T-cell (primary cell): ENCODE data around the gene MRTFA. TPM values are rescaled to one million over a fixed set of nuclear protein-coding genes. Genes with fewer than 3 reads are reported as not detected.

Experiments used
- ATAC-seq, 4 experiments: fragments of 200-7000 bp in 3 of 4; fragments of 150-1000 bp in 1 of 4; cut with Tn5 transposase; replicated peaks in 1 of 4; 1 replicate in 3 of 4; 2 replicates in 1 of 4; pipeline ENCODE4 v1.10.0; 2021; ENCODE audit warnings: moderate library complexity in 3 of 4, mild to moderate bottlenecking in 2 of 4, moderate number of reproducible peaks in 1 of 4
- CTCF ChIA-PET, 2 donors: fragments of 300-600 bp; sonication (Branson Sonifier 250); formaldehyde crosslinking; loops; one replicate each; lab custom pipeline; 2022; ENCODE audit warnings: antibody characterized with exemption in 2 of 2; lab: Charles Lee
- POLR2A ChIA-PET, 2 donors: fragments of 300-600 bp; sonication (Branson Sonifier 250); formaldehyde crosslinking; loops; one replicate each; lab custom pipeline; 2022; ENCODE audit warnings: antibody characterized with exemption in 2 of 2; lab: Charles Lee
- DNase-seq, 35 experiments: peaks; one replicate each; pipeline versions ENCODE4 v3.0.0 to v3.0.0-alpha.2; 2013 to 2023
- H3K27ac ChIP-seq: one replicate; pipeline ENCODE4 v1.5.1; 2013; ENCODE audit warnings: low read length
- H3K27me3 ChIP-seq, 2 experiments: replicated peaks in 1 of 2; 1 replicate in 1 of 2; 2 replicates in 1 of 2; pipeline versions ENCODE4 v1.6.1 to v1.7.0; 2013; ENCODE audit warnings: low read length in 1 of 2, mixed read lengths in 1 of 2; ENCODE audit not compliant: control insufficient read depth in 2 of 2, insufficient read depth in 2 of 2; ENCODE audit errors: extremely low read depth in 1 of 2
- H3K36me3 ChIP-seq, 2 donors: 1 replicate in 1 of 2; 2 replicates in 1 of 2; pipeline versions ENCODE4 v1.6.1 to v1.7.0; 2013; ENCODE audit warnings: low read length in 1 of 2; ENCODE audit not compliant: control insufficient read depth in 2 of 2, insufficient read depth in 1 of 2; ENCODE audit errors: extremely low read depth in 1 of 2
- H3K4me1 ChIP-seq, 2 experiments: 1 replicate in 1 of 2; 2 replicates in 1 of 2; pipeline versions ENCODE4 v1.6.1 to v1.7.0; 2013; ENCODE audit warnings: low read length in 2 of 2, mixed read lengths in 1 of 2; ENCODE audit not compliant: insufficient read depth in 2 of 2, control insufficient read depth in 1 of 2; ENCODE audit errors: extremely low read depth in 1 of 2
- H3K4me3 ChIP-seq, 2 donors: 1 replicate in 1 of 2; 2 replicates in 1 of 2; pipeline versions ENCODE4 v1.5.1 to v1.7.0; 2013; ENCODE audit warnings: mild to moderate bottlenecking in 2 of 2, low read length in 1 of 2, moderate library complexity in 1 of 2; ENCODE audit not compliant: control insufficient read depth in 1 of 2; ENCODE audit errors: extremely low read depth in 1 of 2
- H3K9me3 ChIP-seq: 2 replicates; pipeline ENCODE4 v1.7.0; 2013
- H3K27ac Mint-ChIP-seq, 2 donors: one replicate each; pipeline ENCODE4 v1.8.0; 2020 to 2021; ENCODE audit warnings: mild to moderate bottlenecking in 2 of 2, mixed read lengths in 2 of 2
- H3K27me3 Mint-ChIP-seq, 2 donors: one replicate each; pipeline ENCODE4 v1.8.0; 2021 to 2022; ENCODE audit warnings: mixed read lengths in 2 of 2
- H3K36me3 Mint-ChIP-seq: one replicate; pipeline ENCODE4 v1.8.0; 2021; ENCODE audit warnings: mixed read lengths
- H3K4me1 Mint-ChIP-seq, 3 donors: one replicate each; pipeline ENCODE4 v1.8.0; 2020 to 2022; ENCODE audit warnings: mixed read lengths in 3 of 3, mild to moderate bottlenecking in 1 of 3
- H3K4me3 Mint-ChIP-seq, 3 donors: one replicate each; pipeline ENCODE4 v1.8.0; 2020 to 2022; ENCODE audit warnings: mild to moderate bottlenecking in 3 of 3, mixed read lengths in 3 of 3, moderate library complexity in 3 of 3
- H3K9me3 Mint-ChIP-seq, 3 donors: one replicate each; pipeline ENCODE4 v1.8.0; 2020 to 2022; ENCODE audit warnings: mixed read lengths in 3 of 3
- WGBS: methylation state at CpG from one replicate; pipeline ENCODE4 v1.1.5; 2013; ENCODE audit warnings: missing lambda C conversion rate; ENCODE audit not compliant: insufficient coverage; 5-methylcytosine and 5-hydroxymethylcytosine counted together
- total RNA-seq, 35 experiments: library from RNA in 6 of 35; stranded (reverse) in 6 of 35; fragments of 120-200 nt in 1 of 35; gene quantifications; one replicate each; pipeline versions ENCODE4 v1.2.1 to v1.2.4 and lab custom pipeline; 2013 to 2026

MRTFA gene
- total RNA-seq, 5 donors from 2014 or later (not counting 1 experiment from before 2014, with no cell fraction given): 81.9 to 118 (median 114) TPM

DNA sequence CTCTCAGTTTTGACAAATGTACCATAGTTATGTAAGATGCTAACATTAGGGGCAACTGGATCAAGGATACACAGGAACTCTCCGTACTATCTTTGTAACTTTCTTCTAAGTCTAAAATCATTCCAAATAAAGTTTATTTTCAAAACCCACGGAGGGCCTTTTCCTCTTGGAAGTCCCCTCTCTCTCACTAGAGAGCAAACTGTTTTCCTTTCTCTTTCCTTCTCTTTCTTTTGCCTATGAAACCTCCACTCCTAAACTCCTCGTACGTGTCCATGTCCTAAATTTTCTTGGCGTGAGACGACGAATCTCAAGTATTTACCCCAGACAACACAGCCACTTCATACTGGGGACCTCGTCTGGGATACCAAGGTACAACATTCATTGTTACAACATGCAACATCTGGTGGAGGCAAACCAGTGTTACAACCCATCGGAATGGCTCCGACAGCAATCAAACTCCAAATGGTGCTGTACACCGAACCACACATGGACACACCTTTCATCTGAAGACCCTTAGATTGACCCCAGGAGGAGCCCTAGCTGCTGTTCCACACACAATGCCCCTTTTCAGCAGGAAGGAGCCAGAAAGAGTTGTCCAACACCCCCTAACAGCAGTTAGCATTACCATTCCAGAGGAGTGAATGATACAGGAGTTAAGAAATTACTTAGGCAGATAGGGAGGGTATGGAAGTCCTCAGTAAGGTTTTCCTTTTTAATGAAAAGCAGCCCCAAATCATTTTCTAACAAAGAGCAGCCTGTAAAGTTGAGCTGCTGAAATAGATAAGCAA lies 158.0 kb downstream of the MRTFA start:
- ATAC-seq (no peak), DNase-seq (no peak)
- POLR2A ChIA-PET: interaction anchor here in 1 of 2 donors (0.5 kb wide), 1 partner anchor 269 kb away, joined by 3 read pairs; no protein-coding TSS in a partner anchor
- Mint-ChIP-seq H3K36me3 (peaks cover 12% of the 10 kb centered on the region), H3K4me1 (peaks cover 39 to 43% (median 43%) of the 10 kb centered on the region in 3 donors), H3K9me3 (no peaks in the 10 kb centered on the region), H3K4me3 (no peak overlapping the region), H3K27ac (peak overlapping the region in 1 of 2 donors; percentile 24), H3K27me3 (no peaks in the 10 kb centered on the region)
- H3K27me3 ChIP-seq: no peaks in the 10 kb centered on the region
- no peak overlapping the region for H3K4me3 ChIP-seq
- CTCF ChIA-PET: interaction anchor here in 1 of 2 donors (0.6 to 1.9 kb wide), 4 partner anchors 8 to 48 kb away, joined by 3 to 13 read pairs (median 4); no protein-coding TSS in a partner anchor
- no peaks in the 10 kb centered on the region for H3K9me3 ChIP-seq
- no peak overlapping the region for H3K27ac ChIP-seq
- H3K4me1 ChIP-seq: peaks cover 4 to 12% of the 10 kb centered on the region in 2 experiments
- WGBS: 97% methylated on average over 8 of the region's 11 CpGs
- H3K36me3 ChIP-seq: peaks cover 0 to 4% of the 10 kb centered on the region in 2 donors

DNA sequence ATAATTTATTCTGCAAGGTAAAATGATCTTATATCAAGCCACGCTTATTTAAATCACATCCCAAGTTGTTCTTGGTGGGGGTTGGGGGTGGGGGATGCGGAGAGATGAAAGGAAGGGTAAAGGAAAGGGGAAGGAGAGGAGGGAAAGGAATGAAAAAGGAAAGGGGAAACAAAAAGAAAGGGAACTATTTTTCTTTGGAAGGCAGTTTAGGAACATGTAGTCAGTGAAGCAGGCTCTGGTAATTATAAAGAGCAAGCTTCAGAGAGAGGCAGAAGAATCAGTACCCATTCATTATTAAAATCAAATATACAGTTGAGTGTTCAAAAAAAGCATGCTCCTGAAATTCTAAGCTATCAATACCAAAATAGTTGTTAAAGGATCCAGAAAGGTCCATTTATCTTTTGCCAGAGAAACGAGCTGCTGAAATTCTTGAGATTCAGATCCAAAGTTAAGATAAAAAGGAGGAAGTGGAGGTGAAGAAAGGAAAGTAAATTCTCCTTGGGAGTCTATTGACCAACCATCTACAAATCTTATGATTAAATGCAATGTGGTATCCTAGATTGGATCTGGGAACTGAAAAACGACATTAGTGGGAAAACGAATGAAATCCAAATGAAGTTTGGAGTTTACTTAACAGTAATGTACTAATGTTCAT lies 158.7 kb downstream of the MRTFA start:
- peaks cover 12% of the 10 kb centered on the region for H3K36me3 Mint-ChIP-seq
- H3K9me3 Mint-ChIP-seq: no peaks in the 10 kb centered on the region

DNA sequence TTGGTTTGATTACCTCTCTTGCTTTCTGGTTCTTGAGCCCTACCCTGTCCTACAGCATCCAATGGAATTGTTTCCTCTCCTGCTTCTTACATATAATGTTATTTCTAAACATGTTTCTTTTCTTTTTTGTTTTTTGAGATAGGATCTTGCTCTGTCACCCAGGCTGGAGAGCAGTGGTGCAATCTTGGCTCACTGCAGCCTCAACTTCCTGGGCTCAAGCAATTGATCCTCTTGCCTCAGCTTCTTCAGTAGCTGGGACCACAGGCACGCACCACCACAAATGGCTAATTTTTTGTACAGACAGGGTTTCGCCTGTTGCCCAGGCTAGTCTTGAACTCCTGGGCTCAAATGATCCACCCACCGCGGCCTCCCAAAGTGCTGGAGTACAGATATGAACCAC lies 160.2 kb downstream of the MRTFA start:
- H3K4me1 ChIP-seq: peaks cover 4 to 12% of the 10 kb centered on the region in 2 experiments
- ChIA-PET POLR2A (interaction anchor here in 1 of 2 donors (0.6 kb wide), 1 partner anchor 41 kb away, joined by 5 read pairs; no protein-coding TSS in a partner anchor), CTCF (no interaction called here)
- peaks cover 0 to 4% of the 10 kb centered on the region in 2 donors for H3K36me3 ChIP-seq
- ATAC-seq: no peak
- Mint-ChIP-seq H3K9me3 (no peaks in the 10 kb centered on the region), H3K4me3 (no peak overlapping the region), H3K27me3 (no peaks in the 10 kb centered on the region), H3K4me1 (peaks cover 39 to 42% (median 42%) of the 10 kb centered on the region in 3 donors), H3K36me3 (peaks cover 5% of the 10 kb centered on the region), H3K27ac (peak overlapping the region in 1 of 2 donors; percentile 44)
- 95% methylated on average over 4 of the region's 4 CpGs for WGBS
- no peak overlapping the region for H3K4me3 ChIP-seq
- DNase-seq: no peak
- H3K27ac ChIP-seq: no peak overlapping the region
- no peaks in the 10 kb centered on the region for H3K9me3 ChIP-seq
- H3K27me3 ChIP-seq: no peaks in the 10 kb centered on the region

More for the DNA sequence above, 158.7 kb downstream of the MRTFA start:
- no peak overlapping the region for H3K4me3 ChIP-seq
- Mint-ChIP-seq H3K4me1 (peaks cover 41 to 45% (median 43%) of the 10 kb centered on the region in 3 donors), H3K27ac (no peak overlapping the region), H3K4me3 (no peak overlapping the region), H3K27me3 (no peaks in the 10 kb centered on the region)
- no peak for DNase-seq
- H3K27ac ChIP-seq: no peak overlapping the region
- H3K4me1 ChIP-seq: peaks cover 4 to 12% of the 10 kb centered on the region in 2 experiments
- 86% methylated on average over 1 of the region's 5 CpGs for WGBS
- H3K27me3 ChIP-seq: no peaks in the 10 kb centered on the region
- ChIA-PET POLR2A (no interaction called here), CTCF (interaction anchor here in 1 of 2 donors (0.9 kb wide), 2 partner anchors 9 to 42 kb away, joined by 3 read pairs; no protein-coding TSS in a partner anchor)
- peaks cover 0 to 4% of the 10 kb centered on the region in 2 donors for H3K36me3 ChIP-seq
- no peaks in the 10 kb centered on the region for H3K9me3 ChIP-seq
- no peak for ATAC-seq

DNA sequence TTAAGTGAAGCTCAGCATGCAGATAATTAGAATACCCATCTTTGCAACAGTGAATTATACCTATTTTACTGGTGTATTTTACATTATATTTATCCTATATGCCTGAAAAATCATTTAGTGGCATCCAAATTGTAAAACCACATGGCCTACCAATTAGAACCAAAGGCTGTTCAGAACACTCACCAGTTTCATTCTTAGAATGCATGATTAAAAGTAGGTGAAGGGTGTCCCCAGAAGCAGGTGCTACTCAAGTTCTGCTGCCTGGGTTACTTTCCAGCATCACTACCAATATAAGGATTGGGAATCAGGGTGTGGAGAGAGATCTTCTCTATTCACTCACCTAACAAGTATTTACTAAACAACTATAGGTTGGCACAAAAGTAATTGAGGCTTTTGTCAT lies 162.8 kb downstream of the MRTFA start:
- no peak overlapping the region for H3K4me3 Mint-ChIP-seq
- DNase-seq: no peak
- Histone ChIP-seq H3K4me3 (no peak overlapping the region), H3K36me3 (peaks cover 0 to 4% of the 10 kb centered on the region in 2 donors), H3K27me3 (no peaks in the 10 kb centered on the region), H3K9me3 (no peaks in the 10 kb centered on the region), H3K27ac (no peak overlapping the region), H3K4me1 (peaks cover 0 to 3% of the 10 kb centered on the region in 2 experiments)
- peaks cover 31 to 42% (median 33%) of the 10 kb centered on the region in 3 donors for H3K4me1 Mint-ChIP-seq
- H3K36me3 Mint-ChIP-seq: peaks cover 3% of the 10 kb centered on the region
- no peak for ATAC-seq
- ChIA-PET POLR2A (interaction anchor here in 1 of 2 donors (0.5 kb wide), 3 partner anchors 14 to 990 kb away, joined by 4 to 7 read pairs (median 4); no protein-coding TSS in a partner anchor), CTCF (no interaction called here)
- H3K9me3 Mint-ChIP-seq: no peaks in the 10 kb centered on the region
- no peaks in the 10 kb centered on the region for H3K27me3 Mint-ChIP-seq
- no peak overlapping the region for H3K27ac Mint-ChIP-seq

DNA sequence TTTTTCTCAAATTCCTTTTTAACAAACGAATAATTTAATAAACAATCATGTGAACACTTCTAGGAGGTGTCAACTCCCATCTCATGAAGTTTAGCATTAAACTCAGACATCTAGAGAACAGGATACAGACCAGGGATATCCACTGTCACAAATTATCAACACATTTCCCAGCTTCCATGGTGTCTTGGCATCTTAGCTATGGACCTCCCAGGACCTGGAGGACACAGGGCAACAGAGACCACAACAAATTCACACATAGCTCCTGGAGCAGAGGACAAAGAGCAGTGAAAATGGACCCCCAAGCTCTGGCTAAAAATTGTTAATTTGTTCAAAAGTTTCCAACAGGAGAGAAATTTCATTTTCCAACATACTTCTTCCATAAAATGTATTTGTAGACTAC lies 163.9 kb downstream of the MRTFA start:
- no peaks in the 10 kb centered on the region for H3K27me3 ChIP-seq
- DNase-seq: no peak
- peaks cover 31 to 42% (median 33%) of the 10 kb centered on the region in 3 donors for H3K4me1 Mint-ChIP-seq
- WGBS: 100% methylated on average over 1 of the region's 1 CpG
- no peak for ATAC-seq
- peaks cover 7% of the 10 kb centered on the region for H3K36me3 Mint-ChIP-seq
- no peaks in the 10 kb centered on the region for H3K27me3 Mint-ChIP-seq
- CTCF ChIA-PET: no interaction called here
- no peak overlapping the region for H3K27ac ChIP-seq
- no peak overlapping the region for H3K4me3 Mint-ChIP-seq
- no peak overlapping the region for H3K4me3 ChIP-seq
- peaks cover 0 to 3% of the 10 kb centered on the region in 2 experiments for H3K4me1 ChIP-seq
- no peaks in the 10 kb centered on the region for H3K9me3 Mint-ChIP-seq
- no peaks in the 10 kb centered on the region for H3K9me3 ChIP-seq
- peak overlapping the region; percentile 53 to 85 for H3K27ac Mint-ChIP-seq
- peaks cover 0 to 4% of the 10 kb centered on the region in 2 donors for H3K36me3 ChIP-seq
- POLR2A ChIA-PET: interaction anchor here in 1 of 2 donors (0.6 kb wide), 1 partner anchor 1619 kb away, joined by 3 read pairs; no protein-coding TSS in a partner anchor

DNA sequence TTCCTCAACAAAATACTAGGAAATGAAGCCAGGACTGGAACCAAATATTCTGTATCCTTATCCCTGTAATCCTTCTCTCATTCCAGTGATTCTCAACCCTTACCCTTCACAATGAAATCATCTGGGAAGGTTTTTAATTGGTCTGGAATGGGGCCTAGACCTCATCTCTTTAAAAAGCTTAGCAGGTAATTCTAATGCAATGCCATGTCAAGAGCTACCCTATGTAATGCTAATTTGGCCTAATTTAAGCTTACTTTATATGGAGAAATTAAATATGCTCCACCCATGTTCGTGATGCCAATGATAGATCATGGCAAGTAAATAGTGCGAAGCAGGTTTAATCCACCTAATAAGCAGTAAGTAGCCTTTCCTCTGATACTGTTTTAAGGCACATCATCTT lies 164.5 kb downstream of the MRTFA start:
- ChIA-PET CTCF (interaction anchor here in 1 of 2 donors (0.6 to 1.4 kb wide), 2 partner anchors 15 to 289 kb away, joined by 3 to 4 read pairs; no protein-coding TSS in a partner anchor), POLR2A (interaction anchor here in 1 of 2 donors (0.6 kb wide), 1 partner anchor 1620 kb away, joined by 3 read pairs; no protein-coding TSS in a partner anchor)
- no peak for ATAC-seq
- peaks cover 0 to 4% of the 10 kb centered on the region in 2 donors for H3K36me3 ChIP-seq
- H3K27me3 ChIP-seq: no peaks in the 10 kb centered on the region
- no peak overlapping the region for H3K27ac ChIP-seq
- H3K27me3 Mint-ChIP-seq: no peaks in the 10 kb centered on the region
- WGBS: no CpG with 5 or more reads among the region's 2 CpGs
- H3K4me3 ChIP-seq: no peak overlapping the region
- H3K4me3 Mint-ChIP-seq: no peak overlapping the region
- H3K27ac Mint-ChIP-seq: peak overlapping the region in 1 of 2 donors; percentile 34
- peaks cover 34 to 44% (median 36%) of the 10 kb centered on the region in 3 donors for H3K4me1 Mint-ChIP-seq
- H3K9me3 Mint-ChIP-seq: no peaks in the 10 kb centered on the region
- no peaks in the 10 kb centered on the region for H3K9me3 ChIP-seq
- H3K4me1 ChIP-seq: peaks cover 0 to 3% of the 10 kb centered on the region in 2 experiments
- H3K36me3 Mint-ChIP-seq: peaks cover 7% of the 10 kb centered on the region
- DNase-seq: no peak
